ENCODE data around the gene PELI1. TPM values are rescaled to one million over a fixed set of nuclear protein-coding genes. Genes with fewer than 3 reads are reported as not detected.

The PELI1 gene
- total and polyA plus RNA-seq, 2 of the 8 experiments (the other 6 are each of a cell fraction or from before 2014, with no cell fraction given): 21.8 to 57.1 TPM

GRCh38 chr2:64127119-64127518 lies 17.1 kb downstream of the PELI1 start (continued):
- TF ChIP-seq CTCF (IDR thresholded peaks at IDR 0.05; ENCODE audit: control extremely low read depth in 1 of 3, insufficient read depth in 1 of 3, low read depth in 1 of 3, low read length in 3 of 3): no peak
- TF ChIP-seq CHD1 (IDR thresholded peaks at IDR 0.05; ENCODE audit: low read depth, low read length): no peak
